LNCaP clone FGC (cell line): ENCODE measurements around the gene CDC123.

Experiments used
- DNase-seq: peaks from one replicate; pipeline ENCODE4 v3.0.0-alpha.2; 2011; ENCODE audit warnings: low read depth
- H3K4me3 ChIP-seq: 2 replicates; pipeline ENCODE4 v1.5.1; 2011; ENCODE audit warnings: mild to moderate bottlenecking, low read depth, low read length, control low read depth
- TF ChIP-seq, protein P1 (sequence below): IDR thresholded peaks from 2 replicates; pipeline ENCODE4 v1.5.1; 2012; ENCODE audit warnings: mild to moderate bottlenecking; ENCODE audit not compliant: control insufficient read depth, insufficient read depth; ENCODE audit errors: extremely low read depth

Gene CDC123, protein sequence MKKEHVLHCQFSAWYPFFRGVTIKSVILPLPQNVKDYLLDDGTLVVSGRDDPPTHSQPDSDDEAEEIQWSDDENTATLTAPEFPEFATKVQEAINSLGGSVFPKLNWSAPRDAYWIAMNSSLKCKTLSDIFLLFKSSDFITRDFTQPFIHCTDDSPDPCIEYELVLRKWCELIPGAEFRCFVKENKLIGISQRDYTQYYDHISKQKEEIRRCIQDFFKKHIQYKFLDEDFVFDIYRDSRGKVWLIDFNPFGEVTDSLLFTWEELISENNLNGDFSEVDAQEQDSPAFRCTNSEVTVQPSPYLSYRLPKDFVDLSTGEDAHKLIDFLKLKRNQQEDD

DNA sequence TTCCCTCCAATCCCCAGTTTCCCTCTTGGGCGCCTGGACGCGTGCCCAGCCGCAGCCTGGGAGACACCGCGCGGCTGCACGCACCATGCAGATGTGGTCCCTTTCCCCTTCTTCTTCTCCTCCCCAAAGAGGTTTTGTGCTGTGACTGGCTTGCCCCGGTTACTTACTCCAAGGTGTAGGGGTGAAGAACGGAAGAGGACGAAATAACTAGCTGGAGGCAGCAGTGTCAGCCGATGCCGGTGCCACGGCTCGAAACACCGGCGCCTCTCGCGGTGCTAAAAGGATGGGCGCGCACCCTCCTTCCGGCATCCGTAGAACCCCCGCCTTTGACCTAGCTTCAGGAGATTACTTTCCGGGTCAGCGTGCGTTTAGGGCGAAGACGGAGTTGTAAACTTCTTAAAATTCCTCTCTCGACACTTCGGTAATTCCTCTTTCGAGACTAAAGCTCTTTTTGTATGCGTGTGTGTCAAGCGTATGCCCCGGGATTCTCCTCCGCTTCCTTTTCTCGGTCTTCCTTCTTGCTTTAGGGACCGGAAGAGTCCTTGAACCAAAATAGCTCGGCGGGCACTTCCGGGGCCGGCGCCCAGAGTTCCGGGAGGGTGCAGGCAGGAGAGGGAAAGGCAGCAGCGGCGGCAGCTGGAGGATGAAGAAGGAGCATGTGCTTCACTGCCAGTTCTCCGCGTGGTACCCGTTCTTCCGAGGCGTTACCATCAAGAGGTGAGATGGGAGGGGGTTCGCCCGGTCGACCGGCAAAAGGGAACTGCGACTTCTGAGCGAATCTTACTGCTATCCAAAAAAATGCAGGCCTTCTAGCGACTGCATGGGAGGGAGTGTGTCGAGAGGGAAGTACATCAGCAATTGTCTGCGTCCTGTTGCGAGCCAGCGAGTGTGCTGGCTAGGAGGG, at the start of gene CDC123, which contains the start of gene NUDT5:
Gene CDC123, plus strand, starts transcription at position 586 of the 904 bp plus-strand sequence. Its CDS starts 58 bp downstream, at position 644.
Gene NUDT5, minus strand, starts transcription at position 289 of the 904 bp plus-strand sequence. CDS start 9,600 bp downstream, outside the sequence.
- H3K4me3 ChIP-seq, result peak within 1 kb of the TSS; percentile 87
- peak; percentile 68 for DNase-seq
- TF ChIP-seq, protein P1, sequence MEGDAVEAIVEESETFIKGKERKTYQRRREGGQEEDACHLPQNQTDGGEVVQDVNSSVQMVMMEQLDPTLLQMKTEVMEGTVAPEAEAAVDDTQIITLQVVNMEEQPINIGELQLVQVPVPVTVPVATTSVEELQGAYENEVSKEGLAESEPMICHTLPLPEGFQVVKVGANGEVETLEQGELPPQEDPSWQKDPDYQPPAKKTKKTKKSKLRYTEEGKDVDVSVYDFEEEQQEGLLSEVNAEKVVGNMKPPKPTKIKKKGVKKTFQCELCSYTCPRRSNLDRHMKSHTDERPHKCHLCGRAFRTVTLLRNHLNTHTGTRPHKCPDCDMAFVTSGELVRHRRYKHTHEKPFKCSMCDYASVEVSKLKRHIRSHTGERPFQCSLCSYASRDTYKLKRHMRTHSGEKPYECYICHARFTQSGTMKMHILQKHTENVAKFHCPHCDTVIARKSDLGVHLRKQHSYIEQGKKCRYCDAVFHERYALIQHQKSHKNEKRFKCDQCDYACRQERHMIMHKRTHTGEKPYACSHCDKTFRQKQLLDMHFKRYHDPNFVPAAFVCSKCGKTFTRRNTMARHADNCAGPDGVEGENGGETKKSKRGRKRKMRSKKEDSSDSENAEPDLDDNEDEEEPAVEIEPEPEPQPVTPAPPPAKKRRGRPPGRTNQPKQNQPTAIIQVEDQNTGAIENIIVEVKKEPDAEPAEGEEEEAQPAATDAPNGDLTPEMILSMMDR, result no peak

DNA sequence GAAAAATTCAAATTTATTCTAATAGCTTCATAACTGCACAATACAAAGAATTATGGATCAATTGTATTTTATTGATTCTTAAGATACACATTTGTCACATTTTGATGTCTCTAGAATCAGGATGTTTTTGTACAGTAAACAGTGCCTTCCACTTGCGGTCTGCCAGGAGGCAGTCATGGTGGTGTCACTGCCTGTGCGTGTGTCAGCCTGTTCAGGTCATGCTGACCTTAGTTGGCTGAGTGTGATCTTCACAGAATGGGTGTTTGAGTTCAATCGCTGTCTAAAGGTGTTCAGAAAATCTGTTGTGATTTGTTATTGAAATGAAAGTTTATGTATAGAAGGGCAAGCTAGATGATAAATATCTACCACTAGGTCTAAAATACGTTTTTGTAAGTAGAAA, 45.8 kb upstream of the CDC123 start:
- DNase-seq, result no peak
- H3K4me3 ChIP-seq, result no peak overlapping the region
- TF ChIP-seq, protein P1, result no peak

DNA sequence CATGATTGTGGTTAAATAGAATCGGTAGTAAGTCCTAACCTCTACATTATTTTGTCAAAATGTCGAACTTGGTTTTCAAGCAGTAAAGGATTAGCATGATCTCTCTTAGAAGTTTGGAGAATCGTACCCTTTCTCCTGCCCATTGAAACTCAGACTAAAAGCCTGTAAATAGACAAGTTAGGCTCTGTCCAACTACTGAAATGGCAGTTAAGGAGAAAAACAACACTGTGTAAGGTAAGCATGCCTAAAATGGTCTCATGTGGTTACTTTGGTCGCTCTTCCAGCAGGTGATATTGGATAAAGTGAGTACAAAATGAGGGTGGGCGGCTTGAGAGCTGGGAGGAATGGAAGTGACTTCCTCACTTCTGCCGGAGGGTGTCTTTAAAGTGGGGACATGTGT, 41.5 kb upstream of the CDC123 start:
- TF ChIP-seq, protein P1, result no peak
- DNase-seq, result no peak
- no peak overlapping the region for H3K4me3 ChIP-seq

DNA sequence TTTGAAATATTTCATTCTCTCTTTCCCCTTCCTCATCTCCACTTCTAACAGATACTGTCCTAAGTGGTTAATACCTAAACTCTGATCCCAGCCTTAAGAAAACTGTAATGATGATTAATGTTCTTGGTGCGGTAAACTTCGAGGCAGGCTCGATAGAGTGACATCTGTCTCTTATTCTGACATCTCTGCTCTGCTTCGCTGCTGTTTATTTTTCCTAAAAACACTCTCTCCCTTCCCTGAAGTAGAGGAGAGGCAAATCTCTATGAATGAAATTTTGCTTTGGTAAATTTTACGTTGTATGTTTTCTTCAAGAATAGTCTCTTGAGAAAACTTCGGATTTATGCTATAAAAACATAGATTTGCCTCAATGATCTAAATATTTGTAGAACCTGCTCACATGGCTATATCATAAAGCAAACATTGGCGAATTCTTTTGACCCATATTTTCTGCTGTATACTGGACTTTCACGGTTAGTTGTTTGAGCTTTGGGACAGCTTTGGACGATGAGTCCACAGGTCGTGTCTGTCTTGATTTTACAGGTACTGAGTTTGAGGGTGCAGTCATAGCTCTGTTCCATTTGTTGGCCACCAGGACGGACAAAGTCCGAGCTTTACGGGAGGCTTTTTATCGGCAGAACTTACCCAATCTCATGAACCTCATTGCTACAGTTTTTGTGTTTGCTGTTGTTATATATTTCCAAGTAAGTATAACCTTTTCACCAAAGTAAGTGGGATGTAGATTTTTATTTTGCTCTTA, 39.4 kb upstream of the CDC123 start:
- no peak for DNase-seq
- TF ChIP-seq, protein P1, result no peak
- H3K4me3 ChIP-seq, result no peak overlapping the region

DNA sequence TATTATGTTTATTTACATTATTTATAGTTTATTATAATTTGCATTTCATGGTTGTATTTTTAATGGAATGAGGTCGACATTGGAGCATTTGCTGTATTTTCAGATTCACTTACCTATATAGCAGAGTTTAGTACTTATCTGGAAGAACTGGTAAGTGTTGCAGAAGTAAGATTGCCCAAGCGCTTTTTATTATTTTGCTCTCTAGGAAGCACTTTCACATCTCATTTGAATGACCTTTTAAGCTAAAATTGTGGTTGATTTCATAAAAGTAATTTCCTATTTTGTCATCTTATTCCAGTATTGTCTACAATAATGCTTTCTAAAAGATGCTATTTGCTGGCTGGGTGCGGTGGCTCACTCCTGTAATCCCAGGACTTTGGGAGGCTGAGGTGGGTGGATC, 37.9 kb upstream of the CDC123 start:
- TF ChIP-seq, protein P1, result no peak
- no peak overlapping the region for H3K4me3 ChIP-seq
- DNase-seq, result no peak

DNA sequence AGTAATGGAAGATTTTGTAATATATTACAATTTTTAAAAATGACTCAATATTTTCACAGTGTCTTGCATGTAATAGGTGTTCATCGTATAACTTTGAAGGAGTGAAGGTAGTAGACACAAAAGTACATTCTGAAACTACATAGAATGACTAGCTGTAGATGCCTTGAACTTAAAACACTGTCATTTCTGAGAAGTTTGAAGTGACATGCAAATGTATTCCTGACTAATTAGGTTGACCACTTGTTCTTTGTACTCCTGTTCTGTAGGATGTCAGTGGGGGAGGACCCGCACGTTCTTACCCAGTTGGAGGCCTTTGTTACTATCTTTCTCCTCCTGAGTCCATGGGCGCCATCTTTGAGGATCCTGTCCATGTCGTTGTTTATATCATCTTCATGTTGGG, 35.3 kb upstream of the CDC123 start:
- no peak for DNase-seq
- TF ChIP-seq, protein P1, result no peak
- no peak overlapping the region for H3K4me3 ChIP-seq
